HUDEP-2 (cell line): ENCODE measurements around the gene KRT82.
"Not testable (repeated sequence)": the region's sequence is repeated elsewhere in the genome, so short reads cannot be mapped to it uniquely, and the experiment has no call there.

Experiments
- DNase-seq, 76 experiments: peaks; one replicate each; lab custom pipeline; 2025; ENCODE audit not compliant: unreplicated experiment in 76 of 76; lab: John Stamatoyannopoulos, UW

KRT82 gene

GRCh38 chr12:52347551-52348510 lies 58.3 kb downstream of the KRT82 start:
- DNase-seq = no peak

GRCh38 chr12:52347016-52347415 lies 59.1 kb downstream of the KRT82 start:
- no peak for DNase-seq

- no peak for DNase-seq
Measured at GRCh38 chr12:52346593-52346992, 59.5 kb downstream of the KRT82 start.

GRCh38 chr12:52345041-52345440 lies 61.1 kb downstream of the KRT82 start:
- not testable (repeated sequence) for DNase-seq

GRCh38 chr12:52344111-52344510 lies 62.0 kb downstream of the KRT82 start:
- DNase-seq = no peak
